ELR (cell line): ENCODE measurements around the gene MSI2.
A peak's percentile ranks its signal among the peaks of the same experiment; 100 is the strongest.
"Not testable (repeated sequence)": the region's sequence is repeated elsewhere in the genome, so short reads cannot be mapped to it uniquely, and the experiment has no call there.

Source experiments
- DNase-seq: peaks from one replicate; pipeline ENCODE4 v3.0.0-alpha.2; 2015; ENCODE audit warnings: low read depth

The MSI2 gene

DNA sequence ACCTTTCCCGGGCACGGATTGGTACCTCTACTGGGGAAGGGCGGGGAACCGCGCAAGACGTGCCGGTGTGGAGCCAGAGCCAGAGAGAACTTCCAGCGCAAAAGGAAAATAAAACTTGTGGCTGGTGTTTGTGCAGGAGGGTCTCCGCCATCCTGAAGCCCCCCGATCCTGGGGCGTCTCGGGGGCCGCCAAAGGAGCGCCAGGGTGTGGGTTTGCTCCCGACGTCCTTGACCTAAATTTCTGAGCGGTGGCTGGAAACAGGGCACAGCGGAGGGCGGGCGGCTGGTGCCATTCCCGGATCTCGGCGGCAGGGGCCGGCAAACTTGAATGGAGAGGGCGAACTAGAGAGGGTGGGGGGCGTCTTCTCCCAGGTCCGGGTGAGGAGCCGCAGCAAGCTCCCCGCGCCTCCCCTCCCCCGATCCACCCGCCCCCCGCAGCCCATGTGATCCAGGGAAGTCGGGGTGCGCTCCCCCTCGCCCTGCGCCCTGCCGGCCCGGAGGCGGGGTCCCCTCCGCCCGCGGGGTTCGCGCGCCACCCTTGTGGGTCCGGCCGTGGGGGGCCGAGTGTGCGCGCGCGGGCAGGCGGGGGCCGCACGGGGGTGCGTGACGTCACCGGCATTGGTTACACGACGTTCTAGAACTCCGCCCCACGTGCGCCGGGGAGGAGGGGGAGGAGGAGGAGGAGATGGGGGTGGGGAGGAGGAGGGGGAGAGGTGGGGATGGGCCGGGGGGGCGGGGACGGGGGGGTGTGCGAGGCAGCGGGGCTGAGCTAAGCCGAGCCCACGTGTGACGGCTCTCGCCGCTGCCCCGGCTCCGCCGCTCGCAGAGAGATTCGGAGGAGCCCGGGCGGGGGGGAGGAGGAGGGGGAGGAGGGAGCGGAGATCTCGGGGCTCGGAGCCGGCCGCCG, at the start of gene MSI2:
Gene MSI2, plus strand, starts transcription at position 748 of the 906 bp plus-strand sequence. CDS start 220 bp downstream, outside the sequence.
- peak; percentile 92 for DNase-seq

GRCh38 chr17:57206928-57207327, 49.4 kb upstream of the MSI2 start:
- DNase-seq: no peak

- DNase-seq: no peak
These were observed 48.9 kb upstream of the MSI2 start for GRCh38 chr17:57207396-57207795.

DNA sequence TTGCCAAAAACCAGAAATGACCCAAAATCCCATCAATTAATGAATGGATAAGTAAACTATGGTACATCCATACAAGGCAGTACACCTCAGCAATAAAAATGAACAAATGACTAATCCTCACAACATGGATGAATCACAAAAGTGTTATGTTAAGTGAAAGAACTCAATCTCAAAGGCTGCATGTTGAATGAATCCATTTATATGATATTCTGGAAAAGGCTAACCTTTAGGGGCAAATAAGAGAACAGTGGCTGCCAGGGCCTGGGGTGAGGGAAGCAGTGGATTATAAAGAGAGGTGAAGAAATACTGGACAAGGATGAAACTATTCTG, 46.1 kb upstream of the MSI2 start:
- DNase-seq: peak; percentile 71

GRCh38 chr17:57210972-57211411, 45.3 kb upstream of the MSI2 start:
- peak; percentile 53 for DNase-seq

DNA sequence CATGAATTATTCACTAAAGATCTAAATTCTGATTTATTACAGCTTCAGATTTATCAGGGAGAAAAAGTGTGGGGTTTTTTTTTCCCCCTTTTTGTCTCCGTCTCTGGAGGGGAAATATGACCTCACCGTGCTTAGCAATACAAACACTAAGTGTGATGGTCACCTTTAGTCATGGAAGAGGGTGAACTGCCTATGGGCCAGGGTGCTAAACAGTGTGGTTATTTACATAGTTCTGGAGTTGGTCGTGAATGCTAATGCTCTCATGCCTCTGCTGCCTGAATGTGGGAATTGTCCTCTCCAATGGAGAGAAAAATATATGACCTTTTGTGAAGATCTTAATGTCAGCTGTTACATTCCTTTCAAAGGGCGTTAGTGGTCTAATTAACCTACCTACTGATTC, 44.8 kb upstream of the MSI2 start:
- DNase-seq: peak; percentile 86

GRCh38 chr17:57213180-57213825, 43.0 kb upstream of the MSI2 start:
- no peak for DNase-seq

DNA sequence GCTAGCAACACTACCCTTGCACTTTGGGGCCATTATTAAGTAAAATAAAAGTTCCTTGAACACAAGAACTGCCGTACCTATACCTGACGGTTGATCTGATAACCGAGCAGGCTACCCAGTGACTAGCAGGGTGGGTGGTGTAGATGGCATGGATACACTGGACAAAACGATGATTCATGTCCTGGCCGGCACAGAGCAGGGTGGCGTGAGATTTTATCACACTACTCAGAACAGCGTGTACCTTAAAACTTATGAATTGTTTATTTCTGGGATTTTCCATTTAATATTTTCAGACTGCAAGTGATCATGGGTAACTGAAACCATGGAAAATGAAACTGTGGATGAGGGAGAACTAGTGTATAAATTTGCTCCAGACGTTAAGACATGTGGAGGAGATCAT, 41.0 kb upstream of the MSI2 start:
- peak; percentile 67 for DNase-seq

GRCh38 chr17:57221366-57222350, 34.7 kb upstream of the MSI2 start:
- DNase-seq: no peak

- DNase-seq: not testable (repeated sequence)
These were observed 33.9 kb upstream of the MSI2 start for GRCh38 chr17:57222422-57222821.

GRCh38 chr17:57225127-57225526, 31.2 kb upstream of the MSI2 start:
- DNase-seq: no peak

- no peak for DNase-seq
These were observed 29.5 kb upstream of the MSI2 start for GRCh38 chr17:57226793-57227192.

GRCh38 chr17:57228911-57229310, 27.4 kb upstream of the MSI2 start:
- DNase-seq: no peak

- DNase-seq: no peak
These were observed 22.1 kb upstream of the MSI2 start for GRCh38 chr17:57234061-57234738.

DNA sequence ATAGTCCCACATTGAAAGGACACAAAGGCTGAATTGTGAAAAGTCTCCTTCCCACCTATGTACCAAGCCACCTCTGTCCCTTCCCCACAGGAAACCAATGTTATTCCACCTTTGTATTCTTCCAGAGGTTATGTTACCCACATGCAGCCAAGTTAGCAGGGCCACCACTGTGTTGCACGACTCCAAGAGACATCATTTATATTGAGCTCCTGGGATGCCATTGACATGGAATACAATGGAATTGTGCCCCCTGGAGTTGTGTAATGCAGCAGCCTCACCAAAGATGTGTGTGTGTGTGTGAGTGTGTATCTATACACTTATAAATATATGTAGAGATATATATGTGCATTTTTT, 21.6 kb upstream of the MSI2 start:
- no peak for DNase-seq

GRCh38 chr17:57235124-57235523, 21.2 kb upstream of the MSI2 start:
- no peak for DNase-seq

DNA sequence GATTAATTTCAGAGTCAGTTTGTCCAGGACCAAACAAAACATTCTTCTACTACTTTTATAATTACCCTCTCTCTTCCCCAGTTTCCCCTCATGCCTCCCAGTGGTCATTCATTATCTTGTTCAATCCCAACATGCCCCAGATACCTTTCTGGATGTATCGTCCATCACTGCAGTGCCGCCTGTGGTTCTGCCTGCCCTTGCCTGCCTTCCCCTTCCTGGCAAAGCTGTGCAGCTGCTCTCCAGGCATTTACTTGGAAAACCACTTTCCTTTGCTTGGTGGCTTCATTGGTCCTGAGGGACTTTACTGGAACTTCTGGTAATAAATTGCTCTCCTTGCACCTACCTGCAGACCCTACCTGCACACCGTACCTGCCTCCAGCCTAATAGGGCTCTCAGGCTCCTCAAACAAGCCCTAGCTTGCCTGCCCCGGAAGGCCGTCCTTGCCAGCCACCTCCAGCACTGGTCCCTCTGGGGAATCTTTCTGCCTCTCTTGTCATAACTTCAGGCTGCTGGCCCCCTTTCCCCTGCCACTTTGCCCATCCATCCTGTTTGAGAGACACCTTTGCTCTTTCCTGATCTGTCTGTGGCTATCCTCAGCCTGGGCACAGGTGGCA, 19.5 kb upstream of the MSI2 start:
- DNase-seq: no peak

DNA sequence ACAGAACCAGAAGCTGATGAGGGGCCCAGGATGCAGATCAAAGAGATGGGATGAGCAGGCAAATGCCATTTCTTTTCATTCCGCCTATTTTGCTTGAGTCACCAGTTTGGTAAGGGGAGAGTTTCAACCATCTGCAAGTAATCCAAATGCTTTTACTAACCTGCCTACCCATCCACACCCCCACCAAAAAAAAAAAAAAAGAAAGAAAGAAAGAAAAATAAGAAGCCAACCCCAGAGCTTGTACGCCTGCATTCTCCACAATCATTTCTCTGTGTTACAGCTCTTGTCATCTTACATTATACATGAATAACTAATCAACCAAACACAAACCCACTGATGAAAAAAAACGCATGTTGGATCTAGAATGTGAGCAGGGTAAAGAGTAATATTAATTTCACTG, 15.7 kb upstream of the MSI2 start:
- DNase-seq: no peak

DNA sequence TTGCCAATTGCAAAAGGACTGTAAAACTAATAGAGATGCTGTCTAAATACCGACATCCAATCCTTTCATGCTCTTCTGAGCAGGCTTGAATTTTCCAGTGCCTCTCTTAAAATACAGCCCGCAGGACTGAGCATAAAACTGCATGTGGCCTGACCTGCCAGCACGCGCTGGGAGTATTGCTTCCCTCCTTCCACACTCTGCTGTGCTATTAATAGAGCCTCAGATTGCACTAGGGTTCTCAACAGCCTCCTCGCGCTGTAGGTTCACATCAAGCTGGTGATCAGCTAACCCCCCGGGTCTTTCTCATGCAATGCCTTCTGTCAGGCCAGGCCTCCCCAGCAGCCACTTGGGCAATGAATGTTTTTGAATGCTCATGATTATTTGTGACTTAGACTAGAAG, 14.2 kb upstream of the MSI2 start:
- DNase-seq: no peak

GRCh38 chr17:57243171-57243622, 13.1 kb upstream of the MSI2 start:
- DNase-seq: peak; percentile 80

DNA sequence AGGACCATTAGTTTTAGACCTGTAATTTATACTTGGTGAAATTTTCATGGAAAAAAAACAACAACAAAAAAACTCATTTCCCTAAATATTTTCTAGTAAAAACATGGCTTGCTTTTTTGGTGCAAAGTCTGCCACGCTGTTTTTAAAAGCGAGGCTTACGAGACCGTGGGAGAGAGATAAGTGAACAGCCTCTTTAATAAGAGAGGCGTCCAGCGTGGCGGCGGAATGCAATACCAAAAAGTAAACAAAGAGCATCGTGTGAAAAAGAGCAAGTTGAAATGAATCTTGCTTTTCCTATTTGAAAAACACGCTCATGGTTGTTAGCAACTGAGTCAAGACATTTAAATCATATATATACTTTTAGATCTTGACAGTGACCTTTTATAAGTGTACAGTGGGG, 10.5 kb upstream of the MSI2 start:
- no peak for DNase-seq
